Measurements from ENCODE around the gene ATP8B3.
"Not testable (repeated sequence)": the region's sequence is repeated elsewhere in the genome, so short reads cannot be mapped to it uniquely, and the experiment has no call there.

Gene ATP8B3

DNA sequence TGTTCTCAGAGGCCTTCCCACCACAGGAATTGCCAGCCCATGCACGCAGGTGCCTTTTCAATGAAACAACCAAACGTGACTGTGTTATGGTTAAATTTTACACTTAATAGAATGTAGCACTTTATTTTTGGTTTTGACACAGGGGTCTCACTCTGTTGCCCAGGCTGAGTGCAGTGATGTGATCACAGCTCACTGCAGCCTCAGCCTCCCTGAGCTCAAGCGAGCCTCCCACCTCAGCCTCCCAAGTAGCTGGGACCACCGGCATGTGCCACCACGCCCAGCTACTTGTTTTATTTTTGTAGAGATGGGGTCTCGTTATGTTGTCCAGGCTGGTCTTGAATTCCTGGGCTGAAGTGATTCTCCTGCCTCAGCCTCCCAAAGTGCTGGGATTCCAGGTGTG is 7.2 kb downstream of the ATP8B3 start:
- TF ChIP-seq, protein P1, sequence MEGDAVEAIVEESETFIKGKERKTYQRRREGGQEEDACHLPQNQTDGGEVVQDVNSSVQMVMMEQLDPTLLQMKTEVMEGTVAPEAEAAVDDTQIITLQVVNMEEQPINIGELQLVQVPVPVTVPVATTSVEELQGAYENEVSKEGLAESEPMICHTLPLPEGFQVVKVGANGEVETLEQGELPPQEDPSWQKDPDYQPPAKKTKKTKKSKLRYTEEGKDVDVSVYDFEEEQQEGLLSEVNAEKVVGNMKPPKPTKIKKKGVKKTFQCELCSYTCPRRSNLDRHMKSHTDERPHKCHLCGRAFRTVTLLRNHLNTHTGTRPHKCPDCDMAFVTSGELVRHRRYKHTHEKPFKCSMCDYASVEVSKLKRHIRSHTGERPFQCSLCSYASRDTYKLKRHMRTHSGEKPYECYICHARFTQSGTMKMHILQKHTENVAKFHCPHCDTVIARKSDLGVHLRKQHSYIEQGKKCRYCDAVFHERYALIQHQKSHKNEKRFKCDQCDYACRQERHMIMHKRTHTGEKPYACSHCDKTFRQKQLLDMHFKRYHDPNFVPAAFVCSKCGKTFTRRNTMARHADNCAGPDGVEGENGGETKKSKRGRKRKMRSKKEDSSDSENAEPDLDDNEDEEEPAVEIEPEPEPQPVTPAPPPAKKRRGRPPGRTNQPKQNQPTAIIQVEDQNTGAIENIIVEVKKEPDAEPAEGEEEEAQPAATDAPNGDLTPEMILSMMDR (IDR thresholded peaks at IDR 0.05): no peak
- H3K4me3 ChIP-seq: no peak overlapping the region
- DNase-seq (ENCODE audit: low spot score): no peak
- no peak overlapping the region for H3K27ac ChIP-seq

DNA sequence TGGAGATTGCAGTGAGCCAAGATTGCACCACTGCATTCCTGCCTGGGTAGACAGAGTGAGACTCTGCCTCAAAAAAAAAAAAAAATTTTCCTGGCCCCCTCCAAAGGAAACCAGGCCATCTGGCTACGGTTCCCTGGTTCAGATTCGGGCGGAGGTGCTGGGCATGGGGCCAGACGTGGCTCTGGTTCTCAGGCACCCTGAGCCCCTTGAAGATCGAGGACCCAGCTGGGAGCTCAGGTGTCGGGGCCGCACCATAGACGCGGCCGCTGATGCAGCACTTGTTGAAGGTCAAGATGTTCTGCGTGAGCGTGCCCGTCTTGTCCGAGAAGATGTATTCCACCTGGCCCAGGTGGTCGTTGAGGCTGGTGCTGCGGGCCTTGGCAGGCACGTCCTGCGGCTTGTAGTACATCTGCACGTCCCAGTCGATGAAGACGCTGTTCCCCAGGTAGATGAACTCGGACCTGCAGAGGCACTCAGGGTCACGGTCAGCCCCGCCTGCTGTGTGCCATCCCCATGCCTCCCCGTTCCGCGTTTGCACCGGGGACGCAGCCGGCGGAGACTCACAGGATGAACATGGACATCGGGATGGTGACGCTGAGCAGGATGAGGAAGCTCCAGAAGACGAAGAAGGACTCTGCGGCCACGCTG is 12.3 kb downstream of the ATP8B3 start:
- Histone ChIP-seq H3K27ac (no peak overlapping the region), H3K4me3 (no peak overlapping the region)
- TF ChIP-seq, protein P1 (IDR thresholded peaks at IDR 0.05): no peak
- DNase-seq (ENCODE audit: low spot score): no peak

DNA sequence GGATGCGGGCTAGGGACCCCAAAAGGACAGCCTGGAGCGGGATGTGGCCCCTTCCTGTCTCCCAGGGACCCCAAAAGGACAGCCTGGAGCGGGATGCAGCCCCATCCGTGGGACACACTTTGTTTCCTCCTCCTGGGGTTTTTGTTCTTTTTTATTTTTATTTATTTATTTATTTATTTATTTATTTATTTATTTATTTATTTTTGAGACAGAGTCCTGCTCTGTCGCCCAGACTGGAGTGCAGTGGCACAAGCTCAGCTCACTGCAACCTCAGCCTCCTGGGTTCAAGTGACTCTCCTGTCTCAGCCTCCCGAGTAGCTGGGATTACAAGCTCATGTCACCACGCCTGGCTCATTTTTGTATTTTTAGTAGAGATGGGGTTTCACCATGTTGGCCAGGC is 14.8 kb downstream of the ATP8B3 start:
- DNase-seq (ENCODE audit: low spot score); H3K27ac ChIP-seq; H3K4me3 ChIP-seq: not testable (repeated sequence)

DNA sequence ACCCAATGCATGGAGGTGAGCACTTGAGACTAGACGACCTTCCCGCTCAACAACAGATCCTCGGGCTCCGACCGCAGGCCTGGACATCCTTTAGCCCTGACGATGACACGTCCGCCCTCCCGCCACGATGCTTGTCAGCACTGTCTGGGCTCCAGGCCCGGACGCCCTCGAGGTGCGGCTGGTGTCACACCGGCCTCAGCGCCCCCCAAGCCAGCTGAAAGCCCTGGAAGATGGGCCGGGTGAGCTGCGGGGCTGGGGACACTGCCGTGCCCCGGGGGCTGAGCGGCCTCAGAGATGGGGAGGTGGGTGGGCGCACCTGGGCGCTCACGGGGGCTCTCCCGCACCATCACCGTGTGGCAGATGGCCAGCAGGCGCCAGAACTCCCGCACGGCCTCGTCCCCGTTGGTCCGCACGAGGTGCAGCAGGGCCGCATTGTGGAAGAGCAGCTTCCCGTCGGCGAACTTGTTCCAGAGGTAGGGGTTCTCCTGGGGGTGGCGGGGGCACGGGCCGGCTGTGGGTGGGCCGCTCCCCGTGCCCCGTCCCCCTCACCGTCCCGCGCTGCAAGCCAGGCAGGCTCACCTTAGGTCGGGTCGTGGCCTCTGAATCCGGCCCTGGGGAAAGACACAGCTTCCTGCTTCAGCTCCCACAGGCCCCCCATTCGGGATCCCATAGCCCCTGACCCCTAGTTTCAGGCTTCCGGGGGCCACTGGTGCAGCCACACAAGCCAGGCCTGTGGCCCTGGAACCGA is 15.5 kb downstream of the ATP8B3 start:
- no peak overlapping the region for H3K27ac ChIP-seq
- TF ChIP-seq, protein P1 (IDR thresholded peaks at IDR 0.05): no peak
- no peak for DNase-seq (ENCODE audit: low spot score)
- H3K4me3 ChIP-seq: no peak overlapping the region

DNA sequence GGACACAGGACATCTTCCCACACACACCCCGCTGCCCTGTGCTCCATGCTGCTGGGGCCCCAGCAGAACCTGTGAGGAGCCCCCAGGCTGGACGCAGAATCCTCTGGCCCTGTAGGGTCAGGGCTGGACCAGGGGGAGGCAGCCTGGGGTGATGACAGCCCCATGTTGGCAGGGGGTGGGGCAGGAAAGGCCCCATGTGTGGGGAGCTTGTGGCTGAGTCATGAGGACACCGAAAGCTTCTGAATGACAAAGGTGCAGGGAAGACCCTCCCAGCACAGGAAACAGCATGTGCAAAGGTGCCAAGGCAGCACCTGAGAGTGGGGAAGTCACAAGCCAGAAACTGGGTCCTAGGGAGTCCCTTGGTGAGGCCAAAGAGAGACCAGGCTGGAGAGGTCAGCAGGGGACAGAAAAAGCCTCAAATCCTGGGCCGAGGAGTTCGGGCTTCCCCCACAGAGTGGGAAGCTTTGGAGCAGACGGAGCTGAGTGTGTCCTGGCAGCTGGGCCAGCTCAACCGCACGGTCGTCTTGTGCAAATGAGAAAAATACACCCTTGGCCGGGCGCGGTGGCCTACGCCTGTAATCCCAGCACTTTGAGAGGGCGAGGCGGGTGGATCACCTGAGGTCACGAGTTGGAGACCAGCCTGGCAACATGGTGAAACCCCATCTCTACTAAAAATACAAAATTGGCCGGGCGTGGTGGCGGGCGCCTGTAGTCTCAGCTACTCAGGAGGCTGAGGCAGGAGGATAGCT is 17.5 kb downstream of the ATP8B3 start:
- H3K27ac ChIP-seq: no peak overlapping the region
- DNase-seq (ENCODE audit: low spot score): no peak
- TF ChIP-seq, protein P1 (IDR thresholded peaks at IDR 0.05): no peak
- H3K4me3 ChIP-seq: no peak overlapping the region

DNA sequence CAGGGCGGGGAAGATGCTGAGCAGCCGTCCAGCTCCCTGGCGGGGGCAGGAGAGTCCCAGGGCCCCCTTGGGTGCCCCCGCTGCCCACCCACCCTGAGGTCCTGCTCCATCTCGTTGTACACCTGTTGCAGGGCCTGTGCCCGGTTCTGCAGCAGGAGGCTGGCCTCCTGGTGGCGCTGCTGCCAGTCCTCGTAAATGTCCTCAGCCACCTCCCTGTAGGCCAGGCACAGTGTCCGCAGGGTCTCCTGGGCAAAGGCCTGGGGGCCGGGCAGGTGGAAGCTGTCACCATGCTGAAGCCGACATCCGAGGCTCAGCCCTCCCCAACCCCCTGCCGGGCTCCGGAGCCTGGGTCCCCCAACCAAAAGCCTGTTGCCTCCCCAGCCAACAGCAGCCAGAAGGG is 20.2 kb downstream of the ATP8B3 start:
- no peak overlapping the region for H3K27ac ChIP-seq
- no peak for DNase-seq (ENCODE audit: low spot score)
- H3K4me3 ChIP-seq: no peak overlapping the region
- TF ChIP-seq, protein P1 (IDR thresholded peaks at IDR 0.05): no peak

DNA sequence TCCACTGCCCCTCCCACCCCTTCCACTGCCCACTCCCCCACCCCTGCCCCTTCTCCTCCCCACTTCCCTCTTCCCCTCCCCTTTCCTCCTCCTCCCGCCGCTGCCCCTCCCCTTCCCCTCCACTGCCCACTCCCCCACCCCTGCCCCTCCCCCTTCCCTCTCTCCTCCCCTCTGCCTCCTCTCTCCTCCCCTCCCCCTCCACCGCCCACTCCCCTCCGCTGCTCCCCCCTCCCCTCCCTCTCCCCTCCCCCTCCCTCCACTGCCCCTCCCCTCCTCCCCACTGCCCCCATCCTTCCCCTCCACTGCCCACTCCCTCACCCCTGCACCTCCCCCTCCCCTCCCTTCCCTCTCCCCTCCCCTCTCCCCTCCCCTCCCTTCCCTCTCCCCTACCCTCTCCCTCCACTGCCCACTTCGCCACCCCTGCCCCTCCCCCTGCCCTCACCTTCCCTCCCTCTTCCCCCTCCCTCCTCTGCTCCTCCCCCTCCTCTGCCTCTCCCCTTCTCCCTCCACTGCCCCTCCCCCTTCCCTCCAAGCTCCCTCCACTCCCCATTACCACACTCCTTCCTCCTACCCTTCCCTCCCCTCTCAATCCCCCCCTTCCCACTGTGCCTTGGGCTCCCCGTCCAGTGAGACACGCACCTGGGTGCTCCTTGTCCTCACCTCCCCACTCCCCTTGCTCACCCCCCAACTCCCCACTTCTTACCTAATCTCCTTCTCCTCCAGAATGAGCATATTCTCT is 21.9 kb downstream of the ATP8B3 start:
- Histone ChIP-seq H3K4me3 (peak overlapping the region; percentile 34), H3K27ac (no peak overlapping the region)
- no peak for DNase-seq (ENCODE audit: low spot score)

More for the DNA sequence above, 21.9 kb downstream of the ATP8B3 start:
- TF ChIP-seq, protein P1 (IDR thresholded peaks at IDR 0.05): no peak
